ENCODE measurements around the gene OXSM.

GRCh38 chr3:25789596-25790556, at the start of gene OXSM:
- TF ChIP-seq CTCF (IDR thresholded peaks at IDR 0.05) (no peak), POLR2A (IDR thresholded peaks at IDR 0.05) (peak; percentile 86)
